ENCODE measurements around the gene B3GLCT. TPM values are rescaled to one million over a fixed set of nuclear protein-coding genes. Genes with fewer than 3 reads are reported as not detected.

Gene B3GLCT
- total and polyA plus RNA-seq, 2 experiments from 2014 or later = 2.2 to 4.4 TPM

DNA sequence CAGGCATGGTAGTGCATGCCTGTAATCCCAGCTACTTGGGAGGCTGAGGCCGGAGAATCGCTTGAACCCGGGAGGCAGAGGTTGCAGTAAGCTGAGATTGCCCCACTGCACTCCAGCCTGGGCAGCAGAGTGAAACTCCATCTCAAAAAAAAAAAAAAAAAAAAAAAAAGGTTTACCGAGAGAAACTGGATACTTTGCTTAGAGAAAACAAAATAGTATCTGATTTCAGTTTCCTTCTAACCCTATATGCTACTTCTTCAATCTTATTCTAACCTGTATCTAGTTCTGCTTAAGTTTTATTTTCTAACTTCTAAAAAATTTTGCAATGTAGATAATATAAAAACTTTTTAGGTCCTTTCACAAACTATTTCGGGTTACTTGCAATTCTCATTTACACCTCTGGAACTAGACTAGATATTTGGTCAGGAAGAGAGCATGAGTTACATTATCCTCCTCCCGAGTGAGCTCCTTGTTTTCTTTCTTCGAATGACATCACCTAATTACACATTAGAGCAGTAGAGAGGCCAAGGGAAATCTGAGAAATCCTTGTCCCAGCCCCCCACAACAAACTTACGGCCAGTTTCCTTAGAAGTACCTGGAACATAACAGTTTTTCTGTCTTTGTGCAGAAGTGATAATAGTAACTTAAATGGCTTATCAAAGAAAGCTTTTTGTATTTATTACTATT is 128.9 kb downstream of the B3GLCT start:
- peak; percentile 65 for ATAC-seq

More for the DNA sequence above, 128.9 kb downstream of the B3GLCT start:
- no peaks in the 10 kb centered on the region for H3K9me3 Mint-ChIP-seq
- Histone ChIP-seq H3K27ac (ENCODE audit: low read depth) (no peak overlapping the region), H3K9me2 (ENCODE audit: insufficient read depth) (no peaks in the 10 kb centered on the region), H3K36me3 (ENCODE audit: insufficient read depth) (no peaks in the 10 kb centered on the region), H3K4me1 (ENCODE audit: insufficient read depth) (peaks cover 8% of the 10 kb centered on the region), H3K4me2 (0 out of 2 replicates have a peak overlapping the region, but pooled peaks have one; percentile 14), H3K4me3 (no peak overlapping the region), H3K79me2 (replicated peaks; ENCODE audit: insufficient read depth) (no peaks in the 10 kb centered on the region), H2AFZ (no peak overlapping the region), H3F3A (replicated peaks; ENCODE audit: low read depth) (no peaks in the 10 kb centered on the region), H3K27me3 (ENCODE audit: insufficient read depth) (no peaks in the 10 kb centered on the region), H4K20me1 (replicated peaks; ENCODE audit: insufficient read depth) (no peaks in the 10 kb centered on the region)
- peaks cover 17% of the 10 kb centered on the region; the same call in 2 of the 3 replicates for H3K4me1 Mint-ChIP-seq
- no peak overlapping the region for H3K4me3 Mint-ChIP-seq
- no peak for DNase-seq (ENCODE audit: low spot score)
- no peaks in the 10 kb centered on the region for H3K36me3 Mint-ChIP-seq (ENCODE audit: low read depth)
- no peaks in the 10 kb centered on the region for H3K27me3 Mint-ChIP-seq (ENCODE audit: insufficient read depth, low read depth, poor library complexity)
- peak overlapping the region; percentile 26; the same call in 1 of the 2 replicates for H3K27ac Mint-ChIP-seq
- TF ChIP-seq ZNF114 (CRISPR knock-in tag; IDR thresholded peaks at IDR 0.05) (no peak), EZH2phosphoT487 (IDR thresholded peaks at IDR 0.05; ENCODE audit: unreplicated experiment) (no peak), STAT1 (IDR thresholded peaks at IDR 0.05; ENCODE audit: unreplicated experiment) (no peak), ZNF331 (CRISPR knock-in tag; IDR thresholded peaks at IDR 0.05; ENCODE audit: low read depth) (no peak), POLR2AphosphoS5 (IDR thresholded peaks at IDR 0.05; ENCODE audit: low read depth) (no peak), JUNB (IDR thresholded peaks at IDR 0.05; ENCODE audit: unreplicated experiment) (no peak), NANOG (IDR thresholded peaks at IDR 0.05; ENCODE audit: borderline replicate concordance) (no peak), EZH2 (IDR thresholded peaks at IDR 0.05; ENCODE audit: low read depth, unreplicated experiment) (no peak), CREB1 (CRISPR knock-in tag; IDR thresholded peaks at IDR 0.05; ENCODE audit: low read depth) (no peak)
- TF ChIP-seq, protein P1, sequence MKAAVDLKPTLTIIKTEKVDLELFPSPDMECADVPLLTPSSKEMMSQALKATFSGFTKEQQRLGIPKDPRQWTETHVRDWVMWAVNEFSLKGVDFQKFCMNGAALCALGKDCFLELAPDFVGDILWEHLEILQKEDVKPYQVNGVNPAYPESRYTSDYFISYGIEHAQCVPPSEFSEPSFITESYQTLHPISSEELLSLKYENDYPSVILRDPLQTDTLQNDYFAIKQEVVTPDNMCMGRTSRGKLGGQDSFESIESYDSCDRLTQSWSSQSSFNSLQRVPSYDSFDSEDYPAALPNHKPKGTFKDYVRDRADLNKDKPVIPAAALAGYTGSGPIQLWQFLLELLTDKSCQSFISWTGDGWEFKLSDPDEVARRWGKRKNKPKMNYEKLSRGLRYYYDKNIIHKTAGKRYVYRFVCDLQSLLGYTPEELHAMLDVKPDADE (IDR thresholded peaks at IDR 0.05) = no peak
- TF ChIP-seq, protein P2, sequence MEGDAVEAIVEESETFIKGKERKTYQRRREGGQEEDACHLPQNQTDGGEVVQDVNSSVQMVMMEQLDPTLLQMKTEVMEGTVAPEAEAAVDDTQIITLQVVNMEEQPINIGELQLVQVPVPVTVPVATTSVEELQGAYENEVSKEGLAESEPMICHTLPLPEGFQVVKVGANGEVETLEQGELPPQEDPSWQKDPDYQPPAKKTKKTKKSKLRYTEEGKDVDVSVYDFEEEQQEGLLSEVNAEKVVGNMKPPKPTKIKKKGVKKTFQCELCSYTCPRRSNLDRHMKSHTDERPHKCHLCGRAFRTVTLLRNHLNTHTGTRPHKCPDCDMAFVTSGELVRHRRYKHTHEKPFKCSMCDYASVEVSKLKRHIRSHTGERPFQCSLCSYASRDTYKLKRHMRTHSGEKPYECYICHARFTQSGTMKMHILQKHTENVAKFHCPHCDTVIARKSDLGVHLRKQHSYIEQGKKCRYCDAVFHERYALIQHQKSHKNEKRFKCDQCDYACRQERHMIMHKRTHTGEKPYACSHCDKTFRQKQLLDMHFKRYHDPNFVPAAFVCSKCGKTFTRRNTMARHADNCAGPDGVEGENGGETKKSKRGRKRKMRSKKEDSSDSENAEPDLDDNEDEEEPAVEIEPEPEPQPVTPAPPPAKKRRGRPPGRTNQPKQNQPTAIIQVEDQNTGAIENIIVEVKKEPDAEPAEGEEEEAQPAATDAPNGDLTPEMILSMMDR (conservative IDR thresholded peaks at IDR 0.05; ENCODE audit: low read depth in 2 of 2) = no peak
- TF ChIP-seq, protein P3, sequence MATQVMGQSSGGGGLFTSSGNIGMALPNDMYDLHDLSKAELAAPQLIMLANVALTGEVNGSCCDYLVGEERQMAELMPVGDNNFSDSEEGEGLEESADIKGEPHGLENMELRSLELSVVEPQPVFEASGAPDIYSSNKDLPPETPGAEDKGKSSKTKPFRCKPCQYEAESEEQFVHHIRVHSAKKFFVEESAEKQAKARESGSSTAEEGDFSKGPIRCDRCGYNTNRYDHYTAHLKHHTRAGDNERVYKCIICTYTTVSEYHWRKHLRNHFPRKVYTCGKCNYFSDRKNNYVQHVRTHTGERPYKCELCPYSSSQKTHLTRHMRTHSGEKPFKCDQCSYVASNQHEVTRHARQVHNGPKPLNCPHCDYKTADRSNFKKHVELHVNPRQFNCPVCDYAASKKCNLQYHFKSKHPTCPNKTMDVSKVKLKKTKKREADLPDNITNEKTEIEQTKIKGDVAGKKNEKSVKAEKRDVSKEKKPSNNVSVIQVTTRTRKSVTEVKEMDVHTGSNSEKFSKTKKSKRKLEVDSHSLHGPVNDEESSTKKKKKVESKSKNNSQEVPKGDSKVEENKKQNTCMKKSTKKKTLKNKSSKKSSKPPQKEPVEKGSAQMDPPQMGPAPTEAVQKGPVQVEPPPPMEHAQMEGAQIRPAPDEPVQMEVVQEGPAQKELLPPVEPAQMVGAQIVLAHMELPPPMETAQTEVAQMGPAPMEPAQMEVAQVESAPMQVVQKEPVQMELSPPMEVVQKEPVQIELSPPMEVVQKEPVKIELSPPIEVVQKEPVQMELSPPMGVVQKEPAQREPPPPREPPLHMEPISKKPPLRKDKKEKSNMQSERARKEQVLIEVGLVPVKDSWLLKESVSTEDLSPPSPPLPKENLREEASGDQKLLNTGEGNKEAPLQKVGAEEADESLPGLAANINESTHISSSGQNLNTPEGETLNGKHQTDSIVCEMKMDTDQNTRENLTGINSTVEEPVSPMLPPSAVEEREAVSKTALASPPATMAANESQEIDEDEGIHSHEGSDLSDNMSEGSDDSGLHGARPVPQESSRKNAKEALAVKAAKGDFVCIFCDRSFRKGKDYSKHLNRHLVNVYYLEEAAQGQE (IDR thresholded peaks at IDR 0.05; ENCODE audit: unreplicated experiment) = no peak
- TF ChIP-seq, protein P4, sequence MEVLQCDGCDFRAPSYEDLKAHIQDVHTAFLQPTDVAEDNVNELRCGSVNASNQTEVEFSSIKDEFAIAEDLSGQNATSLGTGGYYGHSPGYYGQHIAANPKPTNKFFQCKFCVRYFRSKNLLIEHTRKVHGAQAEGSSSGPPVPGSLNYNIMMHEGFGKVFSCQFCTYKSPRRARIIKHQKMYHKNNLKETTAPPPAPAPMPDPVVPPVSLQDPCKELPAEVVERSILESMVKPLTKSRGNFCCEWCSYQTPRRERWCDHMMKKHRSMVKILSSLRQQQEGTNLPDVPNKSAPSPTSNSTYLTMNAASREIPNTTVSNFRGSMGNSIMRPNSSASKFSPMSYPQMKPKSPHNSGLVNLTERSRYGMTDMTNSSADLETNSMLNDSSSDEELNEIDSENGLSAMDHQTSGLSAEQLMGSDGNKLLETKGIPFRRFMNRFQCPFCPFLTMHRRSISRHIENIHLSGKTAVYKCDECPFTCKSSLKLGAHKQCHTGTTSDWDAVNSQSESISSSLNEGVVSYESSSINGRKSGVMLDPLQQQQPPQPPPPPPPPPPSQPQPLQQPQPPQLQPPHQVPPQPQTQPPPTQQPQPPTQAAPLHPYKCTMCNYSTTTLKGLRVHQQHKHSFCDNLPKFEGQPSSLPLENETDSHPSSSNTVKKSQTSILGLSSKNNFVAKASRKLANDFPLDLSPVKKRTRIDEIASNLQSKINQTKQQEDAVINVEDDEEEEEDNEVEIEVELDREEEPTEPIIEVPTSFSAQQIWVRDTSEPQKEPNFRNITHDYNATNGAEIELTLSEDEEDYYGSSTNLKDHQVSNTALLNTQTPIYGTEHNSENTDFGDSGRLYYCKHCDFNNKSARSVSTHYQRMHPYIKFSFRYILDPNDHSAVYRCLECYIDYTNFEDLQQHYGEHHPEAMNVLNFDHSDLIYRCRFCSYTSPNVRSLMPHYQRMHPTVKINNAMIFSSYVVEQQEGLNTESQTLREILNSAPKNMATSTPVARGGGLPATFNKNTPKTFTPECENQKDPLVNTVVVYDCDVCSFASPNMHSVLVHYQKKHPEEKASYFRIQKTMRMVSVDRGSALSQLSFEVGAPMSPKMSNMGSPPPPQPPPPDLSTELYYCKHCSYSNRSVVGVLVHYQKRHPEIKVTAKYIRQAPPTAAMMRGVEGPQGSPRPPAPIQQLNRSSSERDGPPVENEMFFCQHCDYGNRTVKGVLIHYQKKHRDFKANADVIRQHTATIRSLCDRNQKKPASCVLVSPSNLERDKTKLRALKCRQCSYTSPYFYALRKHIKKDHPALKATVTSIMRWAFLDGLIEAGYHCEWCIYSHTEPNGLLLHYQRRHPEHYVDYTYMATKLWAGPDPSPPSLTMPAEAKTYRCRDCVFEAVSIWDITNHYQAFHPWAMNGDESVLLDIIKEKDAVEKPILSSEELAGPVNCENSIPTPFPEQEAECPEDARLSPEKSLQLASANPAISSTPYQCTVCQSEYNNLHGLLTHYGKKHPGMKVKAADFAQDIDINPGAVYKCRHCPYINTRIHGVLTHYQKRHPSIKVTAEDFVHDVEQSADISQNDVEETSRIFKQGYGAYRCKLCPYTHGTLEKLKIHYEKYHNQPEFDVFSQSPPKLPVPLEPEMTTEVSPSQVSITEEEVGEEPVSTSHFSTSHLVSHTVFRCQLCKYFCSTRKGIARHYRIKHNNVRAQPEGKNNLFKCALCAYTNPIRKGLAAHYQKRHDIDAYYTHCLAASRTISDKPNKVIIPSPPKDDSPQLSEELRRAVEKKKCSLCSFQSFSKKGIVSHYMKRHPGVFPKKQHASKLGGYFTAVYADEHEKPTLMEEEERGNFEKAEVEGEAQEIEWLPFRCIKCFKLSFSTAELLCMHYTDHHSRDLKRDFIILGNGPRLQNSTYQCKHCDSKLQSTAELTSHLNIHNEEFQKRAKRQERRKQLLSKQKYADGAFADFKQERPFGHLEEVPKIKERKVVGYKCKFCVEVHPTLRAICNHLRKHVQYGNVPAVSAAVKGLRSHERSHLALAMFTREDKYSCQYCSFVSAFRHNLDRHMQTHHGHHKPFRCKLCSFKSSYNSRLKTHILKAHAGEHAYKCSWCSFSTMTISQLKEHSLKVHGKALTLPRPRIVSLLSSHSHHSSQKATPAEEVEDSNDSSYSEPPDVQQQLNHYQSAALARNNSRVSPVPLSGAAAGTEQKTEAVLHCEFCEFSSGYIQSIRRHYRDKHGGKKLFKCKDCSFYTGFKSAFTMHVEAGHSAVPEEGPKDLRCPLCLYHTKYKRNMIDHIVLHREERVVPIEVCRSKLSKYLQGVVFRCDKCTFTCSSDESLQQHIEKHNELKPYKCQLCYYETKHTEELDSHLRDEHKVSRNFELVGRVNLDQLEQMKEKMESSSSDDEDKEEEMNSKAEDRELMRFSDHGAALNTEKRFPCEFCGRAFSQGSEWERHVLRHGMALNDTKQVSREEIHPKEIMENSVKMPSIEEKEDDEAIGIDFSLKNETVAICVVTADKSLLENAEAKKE (CRISPR knock-in tag; IDR thresholded peaks at IDR 0.05) = no peak
